Measurements from ENCODE around the gene GNMT. TPM values are rescaled to one million over a fixed set of nuclear protein-coding genes. Genes with fewer than 3 reads are reported as not detected.

Gene GNMT
- total and polyA plus RNA-seq, 9 of the 15 experiments (the other 6 are each of a cell fraction or from before 2014, with no cell fraction given): 0.11 to 0.29 (median 0.15) TPM; not detected in 6

DNA sequence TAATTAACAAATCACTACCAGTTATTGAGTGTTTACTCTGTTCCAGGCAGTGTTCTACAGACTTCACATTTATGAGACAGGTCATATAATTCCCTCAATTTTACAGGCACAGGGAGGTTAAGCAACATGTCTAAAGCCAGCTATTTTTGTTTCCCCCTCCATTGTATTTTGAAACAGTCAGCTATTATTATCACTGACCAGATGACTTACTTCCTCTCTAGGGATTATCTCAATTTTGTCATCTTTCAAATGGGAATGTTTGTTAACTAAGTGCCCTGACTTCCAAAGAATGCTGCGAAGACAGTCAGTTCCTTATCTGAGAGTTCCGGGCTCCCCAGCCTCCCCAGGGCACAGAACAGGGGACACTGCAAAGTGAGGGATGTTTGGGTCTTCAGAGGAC lies 36.9 kb upstream of the GNMT start (continued):
- TF ChIP-seq, protein P1, sequence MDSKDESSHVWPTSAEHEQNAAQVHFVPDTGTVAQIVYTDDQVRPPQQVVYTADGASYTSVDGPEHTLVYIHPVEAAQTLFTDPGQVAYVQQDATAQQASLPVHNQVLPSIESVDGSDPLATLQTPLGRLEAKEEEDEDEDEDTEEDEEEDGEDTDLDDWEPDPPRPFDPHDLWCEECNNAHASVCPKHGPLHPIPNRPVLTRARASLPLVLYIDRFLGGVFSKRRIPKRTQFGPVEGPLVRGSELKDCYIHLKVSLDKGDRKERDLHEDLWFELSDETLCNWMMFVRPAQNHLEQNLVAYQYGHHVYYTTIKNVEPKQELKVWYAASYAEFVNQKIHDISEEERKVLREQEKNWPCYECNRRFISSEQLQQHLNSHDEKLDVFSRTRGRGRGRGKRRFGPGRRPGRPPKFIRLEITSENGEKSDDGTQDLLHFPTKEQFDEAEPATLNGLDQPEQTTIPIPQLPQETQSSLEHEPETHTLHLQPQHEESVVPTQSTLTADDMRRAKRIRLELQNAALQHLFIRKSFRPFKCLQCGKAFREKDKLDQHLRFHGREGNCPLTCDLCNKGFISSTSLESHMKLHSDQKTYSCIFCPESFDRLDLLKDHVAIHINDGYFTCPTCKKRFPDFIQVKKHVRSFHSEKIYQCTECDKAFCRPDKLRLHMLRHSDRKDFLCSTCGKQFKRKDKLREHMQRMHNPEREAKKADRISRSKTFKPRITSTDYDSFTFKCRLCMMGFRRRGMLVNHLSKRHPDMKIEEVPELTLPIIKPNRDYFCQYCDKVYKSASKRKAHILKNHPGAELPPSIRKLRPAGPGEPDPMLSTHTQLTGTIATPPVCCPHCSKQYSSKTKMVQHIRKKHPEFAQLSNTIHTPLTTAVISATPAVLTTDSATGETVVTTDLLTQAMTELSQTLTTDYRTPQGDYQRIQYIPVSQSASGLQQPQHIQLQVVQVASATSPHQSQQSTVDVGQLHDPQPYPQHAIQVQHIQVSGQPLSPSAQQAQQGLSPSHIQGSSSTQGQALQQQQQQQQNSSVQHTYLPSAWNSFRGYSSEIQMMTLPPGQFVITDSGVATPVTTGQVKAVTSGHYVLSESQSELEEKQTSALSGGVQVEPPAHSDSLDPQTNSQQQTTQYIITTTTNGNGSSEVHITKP (IDR thresholded peaks at IDR 0.05; ENCODE audit: partially characterized antibody): peak; percentile 49
- TF ChIP-seq SPI1 (IDR thresholded peaks at IDR 0.05; ENCODE audit: borderline replicate concordance, low read depth, low read length): peak; percentile 74; the same call in 1 of the 2 replicates
- TF ChIP-seq LCOR (CRISPR knock-in tag; IDR thresholded peaks at IDR 0.05): 0 out of 2 replicates have a peak, but pooled peaks have one; percentile 7
- TF ChIP-seq NFIX (CRISPR knock-in tag; IDR thresholded peaks at IDR 0.05; ENCODE audit: low read depth): no peak
- TF ChIP-seq KDM1A (IDR thresholded peaks at IDR 0.05): peak; percentile 39 to 51; a peak in 2 of 4 replicates
- TF ChIP-seq MAFG (tag; conservative IDR thresholded peaks at IDR 0.05): peak; percentile 57
- TF ChIP-seq ZNF316 (IDR thresholded peaks at IDR 0.05): peak; percentile 88
- peak; percentile 70 for TF ChIP-seq ETV1 (tag; conservative IDR thresholded peaks at IDR 0.05; ENCODE audit: low read depth)
- TF ChIP-seq CREB1 (IDR thresholded peaks at IDR 0.05): no peak
- no peak for TF ChIP-seq CREB1 (CRISPR knock-in tag; IDR thresholded peaks at IDR 0.05)

All from K562 (cell line).